HG03432 (cell line): ENCODE results near the gene PRRG4.
"Not testable (repeated sequence)": the region's sequence is repeated elsewhere in the genome, so short reads cannot be mapped to it uniquely, and the experiment has no call there.

ENCODE experiments used
- ATAC-seq: cut with Tn5 transposase; IDR thresholded peaks from one replicate; pipeline ENCODE4 v1.9.1; 2021; ENCODE audit warnings: mild to moderate bottlenecking, moderate library complexity; ENCODE audit not compliant: unreplicated experiment

PRRG4 gene

GRCh38 chr11:32830413-32830738, 649 bp downstream of the PRRG4 start:
- ATAC-seq: peak; percentile 13

GRCh38 chr11:32830796-32831195, 1.1 kb downstream of the PRRG4 start:
- ATAC-seq: no peak

- no peak for ATAC-seq
These were observed 1.5 kb downstream of the PRRG4 start for GRCh38 chr11:32831221-32831620.

GRCh38 chr11:32833921-32834320, 4.2 kb downstream of the PRRG4 start:
- no peak for ATAC-seq

- no peak for ATAC-seq
These were observed 7.2 kb downstream of the PRRG4 start for GRCh38 chr11:32836946-32837345.

- ATAC-seq: no peak
These were observed 9.0 kb downstream of the PRRG4 start for GRCh38 chr11:32838505-32839274.

DNA sequence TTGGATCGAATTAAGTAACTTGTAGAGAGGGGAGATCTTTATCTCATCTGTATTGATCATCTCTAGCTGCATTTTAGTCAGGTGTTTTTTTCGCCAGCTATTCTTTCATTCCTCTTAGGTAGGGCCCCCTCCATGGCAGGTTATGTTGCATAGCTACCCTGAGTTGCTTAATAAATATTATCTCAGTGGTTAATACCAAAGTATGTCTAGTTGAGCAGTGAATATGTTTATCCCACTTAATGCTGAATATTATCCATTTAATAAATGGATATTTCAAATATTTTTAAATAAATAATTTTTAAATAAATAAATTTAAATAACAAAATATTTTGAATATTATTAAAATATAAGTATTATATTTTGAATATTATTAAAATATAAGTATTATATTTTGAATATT, 9.6 kb downstream of the PRRG4 start:
- no peak for ATAC-seq

- no peak for ATAC-seq
These were observed 10.9 kb downstream of the PRRG4 start for GRCh38 chr11:32840587-32840986.

- no peak for ATAC-seq
These were observed 13.8 kb downstream of the PRRG4 start for GRCh38 chr11:32843544-32843943.

GRCh38 chr11:32847511-32847910, 17.8 kb downstream of the PRRG4 start:
- ATAC-seq: no peak

DNA sequence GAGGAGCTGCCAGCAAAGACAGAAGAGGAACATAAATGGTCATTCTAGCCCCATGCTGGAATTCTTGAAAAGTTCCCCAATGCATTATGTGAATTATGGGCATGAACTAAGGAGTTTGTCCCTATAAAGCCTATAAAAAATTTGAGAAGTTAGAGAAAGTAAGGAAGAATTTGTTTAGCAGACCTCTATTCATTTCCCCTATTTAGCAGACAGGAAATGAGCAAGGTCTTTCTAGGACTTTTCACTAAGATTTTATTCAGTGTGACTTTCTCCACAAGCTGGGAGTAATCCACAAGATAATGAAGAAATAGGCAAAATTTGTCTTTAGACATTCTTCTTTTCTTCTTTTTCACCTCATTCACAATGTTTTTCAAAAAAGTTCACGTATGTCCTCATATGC, 20.0 kb downstream of the PRRG4 start:
- no peak for ATAC-seq

GRCh38 chr11:32851251-32851650, 21.5 kb downstream of the PRRG4 start:
- no peak for ATAC-seq

- no peak for ATAC-seq
These were observed 22.5 kb downstream of the PRRG4 start for GRCh38 chr11:32852207-32852606.

DNA sequence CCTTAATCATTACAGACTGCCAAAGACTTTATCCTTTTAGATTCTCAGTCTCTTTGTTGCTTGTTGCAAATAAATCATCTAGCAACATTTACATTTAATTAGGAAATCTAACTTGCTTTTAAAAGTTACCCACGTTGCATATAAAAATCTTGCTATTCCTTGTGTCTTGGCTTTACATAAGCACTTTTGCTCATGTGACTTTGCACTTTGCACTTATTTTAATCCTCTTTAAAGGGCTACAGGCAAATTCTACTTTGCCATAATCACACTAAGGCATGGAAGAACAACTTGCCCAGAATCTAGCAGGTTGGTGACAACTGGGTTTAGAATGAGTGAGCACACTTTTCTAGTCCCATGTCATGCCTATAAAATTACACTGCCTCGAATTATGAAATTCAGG, 25.9 kb downstream of the PRRG4 start:
- no peak for ATAC-seq

GRCh38 chr11:32858731-32859130, 29.0 kb downstream of the PRRG4 start:
- ATAC-seq: no peak

DNA sequence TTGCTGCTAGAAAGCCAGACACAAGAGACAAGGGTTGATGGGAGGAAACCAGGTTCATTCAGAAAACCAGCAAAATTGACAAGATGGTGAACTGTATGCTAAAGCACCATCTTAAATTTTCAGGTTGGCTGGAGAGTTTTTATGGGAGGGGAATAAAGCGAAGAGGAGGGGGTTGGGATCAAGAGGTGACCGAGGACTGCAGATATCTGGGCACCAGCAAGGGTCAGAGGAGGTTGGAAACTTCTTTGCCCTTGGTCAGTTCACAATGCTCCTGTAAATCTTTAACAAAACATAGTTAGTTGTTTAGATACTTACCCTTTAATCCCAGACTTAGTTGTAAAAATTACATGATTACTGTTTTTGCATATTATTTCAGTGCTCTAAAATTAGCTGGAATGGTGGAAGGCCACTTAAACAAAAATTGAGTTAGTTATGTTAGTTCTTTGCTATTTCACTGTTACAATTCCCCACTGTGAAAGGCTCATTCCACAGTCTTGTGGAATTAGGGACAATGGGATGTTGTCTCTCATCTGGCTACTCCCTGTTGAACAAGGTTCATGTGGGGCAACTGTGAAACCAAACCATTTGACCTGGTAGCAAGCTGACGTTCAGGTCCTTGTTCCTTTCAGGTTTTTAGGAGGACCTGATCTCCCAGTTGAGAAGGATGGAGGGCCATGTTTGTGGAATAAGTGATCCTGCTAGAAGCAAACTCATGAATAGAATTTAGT, 32.3 kb downstream of the PRRG4 start:
- ATAC-seq: no peak

GRCh38 chr11:32864555-32864954, 34.8 kb downstream of the PRRG4 start:
- no peak for ATAC-seq

DNA sequence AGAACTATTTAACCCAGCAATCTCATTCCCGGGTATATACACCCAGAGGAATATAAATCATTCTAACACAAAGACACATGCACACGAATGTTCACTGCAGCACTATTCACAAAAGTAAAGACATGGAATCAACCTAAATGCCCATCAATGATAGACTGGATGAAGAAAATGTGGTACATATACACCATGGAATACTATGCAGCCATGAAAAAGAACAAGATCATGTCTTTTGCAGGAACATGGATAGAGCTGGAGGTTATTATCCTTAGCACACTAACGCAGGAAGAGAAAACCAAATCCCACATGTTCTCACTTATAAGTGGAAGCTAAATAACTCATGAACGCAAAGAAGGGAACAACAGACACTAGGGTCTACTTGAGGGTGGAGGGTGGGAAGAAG, 39.0 kb downstream of the PRRG4 start:
- ATAC-seq: not testable (repeated sequence)

DNA sequence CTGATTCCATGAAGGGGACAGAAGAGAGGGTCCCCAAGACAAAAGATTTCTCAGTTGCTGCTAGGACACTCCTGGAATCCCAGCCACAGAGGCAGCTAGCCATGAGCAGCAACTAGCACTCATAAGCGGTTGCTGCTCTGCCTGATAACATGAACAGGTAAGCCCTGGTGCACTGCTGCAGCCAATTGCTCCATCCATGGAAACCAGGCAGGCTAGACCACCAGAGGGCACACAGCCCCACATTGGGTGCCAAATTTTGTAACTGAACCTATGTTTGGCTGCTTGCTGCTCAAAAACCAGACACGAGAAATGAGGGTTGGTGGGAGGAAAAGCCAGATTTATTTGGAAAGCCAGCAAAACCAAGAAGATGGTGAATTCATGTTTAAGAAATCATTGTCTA, 40.9 kb downstream of the PRRG4 start:
- no peak for ATAC-seq

DNA sequence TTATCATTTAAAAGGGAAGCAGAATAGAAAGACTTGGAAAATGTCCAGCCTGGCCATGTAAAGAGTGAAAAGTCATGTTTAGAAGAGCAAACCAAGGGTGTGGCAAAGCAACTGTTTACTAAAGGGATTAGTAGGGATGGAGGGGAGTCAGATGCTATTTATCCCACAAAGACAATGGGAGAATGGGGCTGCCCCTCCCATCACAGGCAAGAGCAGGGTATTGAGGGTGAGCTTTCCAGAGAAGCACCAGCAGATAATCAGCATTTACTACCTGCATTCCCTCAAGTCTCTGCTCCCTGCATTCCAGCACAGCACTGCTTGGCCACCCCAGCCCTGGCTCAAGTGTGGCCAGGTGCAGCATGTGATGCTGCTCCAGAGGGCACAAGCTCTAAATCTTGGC, 44.4 kb downstream of the PRRG4 start:
- ATAC-seq: no peak

GRCh38 chr11:32881286-32881685, 51.6 kb downstream of the PRRG4 start:
- ATAC-seq: no peak

- ATAC-seq: no peak
These were observed 53.7 kb downstream of the PRRG4 start for GRCh38 chr11:32883421-32883820.

GRCh38 chr11:32884023-32884422, 54.3 kb downstream of the PRRG4 start:
- no peak for ATAC-seq
